Neural cell (in vitro differentiated cells): ENCODE measurements around the gene RBMS2.

Experiments
- CTCF ChIP-seq: fragments of 450-650 bp; IDR thresholded peaks from 2 replicates; pipeline ENCODE4 v1.5.1; 2014; ENCODE audit warnings: antibody characterized with exemption, mild to moderate bottlenecking, moderate library complexity; ENCODE audit not compliant: poor library complexity, severe bottlenecking
- EP300 ChIP-seq: fragments of 450-650 bp; conservative IDR thresholded peaks from 2 replicates; pipeline ENCODE4 v1.6.1; 2014; ENCODE audit warnings: antibody characterized with exemption, mild to moderate bottlenecking, moderate library complexity; ENCODE audit not compliant: poor library complexity, severe bottlenecking
- EZH2 ChIP-seq: fragments of 200-600, 300-800 bp; shearing (Covaris generic), sonication (generic); IDR thresholded peaks from 2 replicates; pipeline ENCODE4 v1.6.1; 2014; ENCODE audit warnings: antibody characterized with exemption, low read length, borderline replicate concordance, mild to moderate bottlenecking; ENCODE audit not compliant: insufficient read depth, poor library complexity, severe bottlenecking
- MXI1 ChIP-seq: fragments of 450-650 bp; conservative IDR thresholded peaks from 2 replicates; pipeline ENCODE4 v1.6.1; 2014; ENCODE audit warnings: antibody characterized with exemption, mild to moderate bottlenecking; ENCODE audit not compliant: poor library complexity, severe bottlenecking
- POLR2AphosphoS5 ChIP-seq: IDR thresholded peaks from 2 replicates; pipeline ENCODE4 v1.6.1; 2012
- RAD21 ChIP-seq: fragments of 450-650 bp; conservative IDR thresholded peaks from 2 replicates; pipeline ENCODE4 v1.6.1; 2014; ENCODE audit warnings: antibody characterized with exemption, mild to moderate bottlenecking, moderate library complexity
- TAF1 ChIP-seq: IDR thresholded peaks from 2 replicates; pipeline ENCODE4 v1.6.1; 2012; ENCODE audit warnings: low read depth

DNA sequence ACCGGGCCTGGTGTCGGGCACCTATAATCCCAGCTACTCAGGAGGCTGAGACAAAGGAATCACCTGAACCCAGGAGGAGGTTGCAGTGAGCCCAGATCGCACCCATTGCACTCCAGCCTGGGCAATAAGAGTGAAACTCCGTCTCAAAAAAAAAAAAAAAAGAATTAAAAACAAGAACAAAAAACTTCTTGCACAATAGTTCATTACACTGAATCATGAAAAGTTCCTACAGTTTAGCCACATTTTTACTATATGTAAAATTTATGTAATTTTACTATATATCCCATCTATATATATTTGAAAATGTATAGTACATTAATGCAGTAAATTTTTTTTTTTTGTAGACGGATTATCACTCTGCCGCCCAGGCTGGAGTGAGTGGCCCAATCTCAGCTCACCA is 119.6 kb downstream of the RBMS2 start:
- TF ChIP-seq MXI1 (no peak), EZH2 (no peak), CTCF (no peak), POLR2AphosphoS5 (no peak), TAF1 (no peak), RAD21 (no peak), EP300 (no peak)
